Progenitor cell of endocrine pancreas (in vitro differentiated cells): ENCODE data around the gene CLCNKB. TPM values are rescaled to one million over a fixed set of nuclear protein-coding genes. Genes with fewer than 3 reads are reported as not detected.
A peak's percentile ranks its signal among the peaks of the same experiment; 100 is the strongest.

Experiments used
- DNase-seq: peaks from one replicate; pipeline ENCODE4 v3.0.0; 2021; ENCODE audit warnings: low spot score; ENCODE audit not compliant: unreplicated experiment
- H3K27ac Mint-ChIP-seq: 2 replicates; pipeline ENCODE4 v1.8.0; 2021; ENCODE audit warnings: mild to moderate bottlenecking, moderate library complexity, mixed read lengths
- H3K27me3 Mint-ChIP-seq: 2 replicates; pipeline ENCODE4 v1.8.0; 2021; ENCODE audit warnings: mixed read lengths
- H3K36me3 Mint-ChIP-seq: 2 replicates; pipeline ENCODE4 v1.8.0; 2022; ENCODE audit warnings: mixed read lengths; ENCODE audit not compliant: insufficient read depth
- H3K4me1 Mint-ChIP-seq: 2 replicates; pipeline ENCODE4 v1.8.0; 2021; ENCODE audit warnings: low read depth, mixed read lengths
- H3K4me3 Mint-ChIP-seq: 2 replicates; pipeline ENCODE4 v1.8.0; 2021; ENCODE audit warnings: low read depth, mild to moderate bottlenecking, moderate library complexity, mixed read lengths
- H3K9me3 Mint-ChIP-seq: 2 replicates; pipeline ENCODE4 v1.8.0; 2021; ENCODE audit warnings: low read depth, mixed read lengths
- CTCF ChIP-seq: fragments of 200-600 bp; sonication (generic); IDR thresholded peaks from one replicate; pipeline ENCODE4 v1.5.0; 2021; ENCODE audit warnings: antibody characterized with exemption, mild to moderate bottlenecking; ENCODE audit not compliant: unreplicated experiment
- total RNA-seq: library from RNA; stranded (reverse); gene quantifications from 2 replicates; pipeline ENCODE4 v1.2.1, GENCODE V29; 2021

Gene CLCNKB
- total RNA-seq, 1 donor from 2014 or later = 1.5 TPM

- Mint-ChIP-seq H3K9me3 (no peaks in the 10 kb centered on the region), H3K36me3 (no peaks in the 10 kb centered on the region), H3K4me1 (peaks cover 9% of the 10 kb centered on the region), H3K4me3 (no peak overlapping the region), H3K27ac (no peak overlapping the region), H3K27me3 (peaks cover 12% of the 10 kb centered on the region)
- no peak for TF ChIP-seq CTCF
- no peak for DNase-seq
Measured at GRCh38 chr1:16015960-16016901, 27.4 kb upstream of the CLCNKB start.

- TF ChIP-seq CTCF = no peak
- Mint-ChIP-seq H3K36me3 (no peaks in the 10 kb centered on the region), H3K27ac (no peak overlapping the region), H3K4me1 (peaks cover 16% of the 10 kb centered on the region), H3K27me3 (peaks cover 19% of the 10 kb centered on the region), H3K4me3 (no peak overlapping the region), H3K9me3 (no peaks in the 10 kb centered on the region)
- no peak for DNase-seq
Measured at GRCh38 chr1:16017076-16017460, 26.5 kb upstream of the CLCNKB start.

- Mint-ChIP-seq H3K27me3 (peaks cover 25% of the 10 kb centered on the region), H3K4me1 (peaks cover 16% of the 10 kb centered on the region), H3K4me3 (no peak within 1 kb of the TSS), H3K9me3 (no peaks in the 10 kb centered on the region), H3K36me3 (no peaks in the 10 kb centered on the region), H3K27ac (no peak within 1 kb of the TSS)
- DNase-seq = no peak
- peak; percentile 24 for TF ChIP-seq CTCF
Measured at GRCh38 chr1:16017461-16018303, 25.9 kb upstream of the CLCNKB start, which contains the start of gene HSPB7. Gene HSPB7, minus strand, starts transcription at chr1:16018043. Its CDS starts 80 bp downstream, at chr1:16017963.

GRCh38 chr1:16018308-16018707 is 25.3 kb upstream of the CLCNKB start:
- TF ChIP-seq CTCF = no peak
- DNase-seq = no peak
- Mint-ChIP-seq H3K27me3 (peaks cover 25% of the 10 kb centered on the region), H3K4me3 (no peak overlapping the region), H3K4me1 (peaks cover 16% of the 10 kb centered on the region), H3K36me3 (no peaks in the 10 kb centered on the region), H3K27ac (no peak overlapping the region), H3K9me3 (no peaks in the 10 kb centered on the region)
